Left colon (tissue), 2 donors: ENCODE results near the gene ZDHHC8. TPM values are rescaled to one million over a fixed set of nuclear protein-coding genes. Genes with fewer than 3 reads are reported as not detected.
A peak's percentile ranks its signal among the peaks of the same experiment; 100 is the strongest.
"Not testable (repeated sequence)": the region's sequence is repeated elsewhere in the genome, so short reads cannot be mapped to it uniquely, and the experiment has no call there.

Source experiments
- ATAC-seq: fragments of 200-7000 bp; cut with Tn5 transposase; one replicate; pipeline ENCODE4 v1.9.1; 2020; ENCODE audit warnings: mild to moderate bottlenecking, moderate library complexity
- DNase-seq, 2 donors: peaks; one replicate each; pipeline ENCODE4 v3.0.0-alpha.2; 2020
- intact Hi-C, 2 donors: fragments of 100-400 bp; cut with DNase I in 1 of 2; cut with micrococcal nuclease in 1 of 2; formaldehyde crosslinking; loops; one replicate each; pipeline versions ENCODE4 v1.11.2 to v1.14.0; 2022; cut with DNase I, micrococcal nuclease
- total RNA-seq, 2 donors: library from RNA; stranded (reverse); fragmentation: NEBNext Ultra II Directional; extraction: Animal tissue kit (Norgen Biotek cat#: 25700); gene quantifications; one replicate each; pipeline ENCODE4 v1.2.1, GENCODE V29; 2021
- donor health status: DM: no; HTN: no; CAD: no.
- donor health status: DM: yes; HTN: yes; CAD: no.

Gene ZDHHC8
- total RNA-seq, 2 donors from 2014 or later: 36.9 to 37.0 TPM

GRCh38 chr22:20150381-20151275, 19.0 kb downstream of the ZDHHC8 start, which contains the start of gene CCDC188:
Gene CCDC188, minus strand, starts transcription at chr22:20151055. Its CDS starts 69 bp downstream, at chr22:20150986.
- intact Hi-C loops: no loop called here
- DNase-seq (no peak), ATAC-seq (no peak)

- intact Hi-C loops: no loop called here
- ATAC-seq (no peak), DNase-seq (no peak)
Measured at GRCh38 chr22:20151276-20151588, 19.6 kb downstream of the ZDHHC8 start.

GRCh38 chr22:20152464-20152890, 20.9 kb downstream of the ZDHHC8 start:
- ATAC-seq (no peak), DNase-seq (no peak)
- intact Hi-C loops: no loop called here

GRCh38 chr22:20153945-20154344, 22.3 kb downstream of the ZDHHC8 start:
- DNase-seq (no peak), ATAC-seq (no peak)
- intact Hi-C loops: no loop called here

- intact Hi-C loops: loop anchor here (5.0 kb wide), 3 partner anchors 113 to 133 kb away; partner anchors contain the start of gene RTN4R (in 1 of the 2)
- ATAC-seq (peak; percentile 72), DNase-seq (peak in 1 of 2 donors; percentile 52)
Measured at GRCh38 chr22:20154602-20155187, 23.1 kb downstream of the ZDHHC8 start.

GRCh38 chr22:20155330-20156041, 23.9 kb downstream of the ZDHHC8 start:
- intact Hi-C loops: loop anchor here (5.0 kb wide), 3 partner anchors 112 to 132 kb away; partner anchors contain the start of gene RTN4R (in 1 of the 2)
- ATAC-seq (peak; percentile 63), DNase-seq (peak; percentile 43 to 52)

- DNase-seq: no peak
- no peak for ATAC-seq
- intact Hi-C loops: loop anchor here (5.0 kb wide), 3 partner anchors 111 to 131 kb away; partner anchors contain the start of gene RTN4R (in 1 of the 2)
Measured at GRCh38 chr22:20156042-20156389, 24.4 kb downstream of the ZDHHC8 start.

GRCh38 chr22:20156611-20157429, 25.2 kb downstream of the ZDHHC8 start:
- ATAC-seq (peak; percentile 66), DNase-seq (peak; percentile 51 to 90)
- intact Hi-C loops: loop anchor here (5.0 kb wide), 3 partner anchors 110 to 130 kb away; partner anchors contain the start of gene RTN4R (in 1 of the 2)

- ATAC-seq: no peak
- no peak for DNase-seq
- intact Hi-C loops: loop anchor here (5.0 kb wide), 3 partner anchors 110 to 130 kb away; partner anchors contain the start of gene RTN4R (in 1 of the 2)
Measured at GRCh38 chr22:20157430-20158183, 26.0 kb downstream of the ZDHHC8 start.

GRCh38 chr22:20158391-20159036, 26.9 kb downstream of the ZDHHC8 start:
- DNase-seq (no peak), ATAC-seq (no peak)
- intact Hi-C loops: loop anchor here (5.0 kb wide), 3 partner anchors 109 to 129 kb away; partner anchors contain the start of gene RTN4R (in 1 of the 2)

- DNase-seq (no peak), ATAC-seq (no peak)
- intact Hi-C loops: loop anchor here (5.0 kb wide), 3 partner anchors 108 to 128 kb away; partner anchors contain the start of gene RTN4R (in 1 of the 2)
Measured at GRCh38 chr22:20159076-20159475, 27.5 kb downstream of the ZDHHC8 start.

GRCh38 chr22:20159531-20159930, 27.9 kb downstream of the ZDHHC8 start:
- DNase-seq, ATAC-seq: not testable (repeated sequence)
- intact Hi-C loops: loop anchor here (5.0 kb wide), 3 partner anchors 108 to 128 kb away; partner anchors contain the start of gene RTN4R (in 1 of the 2)

GRCh38 chr22:20160041-20160440, 28.4 kb downstream of the ZDHHC8 start:
- DNase-seq: no peak
- intact Hi-C loops: no loop called here
- no peak for ATAC-seq

GRCh38 chr22:20164863-20165262, 33.3 kb downstream of the ZDHHC8 start:
- intact Hi-C loops: no loop called here
- ATAC-seq: no peak
- no peak for DNase-seq

GRCh38 chr22:20165421-20165820, 33.8 kb downstream of the ZDHHC8 start:
- ATAC-seq: no peak

GRCh38 chr22:20165913-20166312, 34.3 kb downstream of the ZDHHC8 start:
- no peak for DNase-seq
- intact Hi-C loops: no loop called here
- no peak for ATAC-seq

More at GRCh38 chr22:20165421-20165820, 33.8 kb downstream of the ZDHHC8 start:
- intact Hi-C loops: no loop called here
- no peak for DNase-seq

- no peak for ATAC-seq
- DNase-seq: no peak
- intact Hi-C loops: no loop called here
Measured at GRCh38 chr22:20166703-20167102, 35.1 kb downstream of the ZDHHC8 start.
